ENCODE measurements around the gene PDZRN4.
"Not testable (repeated sequence)": the region's sequence is repeated elsewhere in the genome, so short reads cannot be mapped to it uniquely, and the experiment has no call there.

PDZRN4 gene

GRCh38 chr12:41547071-41547470 lies 359.0 kb downstream of the PDZRN4 start:
- H3K4me3 ChIP-seq (ENCODE audit: low read depth, low read length): not testable (repeated sequence)

GRCh38 chr12:41548926-41549325 lies 360.8 kb downstream of the PDZRN4 start:
- no peak overlapping the region for H3K4me3 ChIP-seq (ENCODE audit: low read depth, low read length)

GRCh38 chr12:41552588-41552987 lies 364.5 kb downstream of the PDZRN4 start:
- H3K4me3 ChIP-seq (ENCODE audit: low read depth, low read length): no peak overlapping the region

- no peak overlapping the region for H3K4me3 ChIP-seq (ENCODE audit: low read depth, low read length)
Measured at GRCh38 chr12:41556176-41556575, 368.1 kb downstream of the PDZRN4 start.

- no peak overlapping the region for H3K4me3 ChIP-seq (ENCODE audit: low read depth, low read length)
Measured at GRCh38 chr12:41557344-41557743, 369.2 kb downstream of the PDZRN4 start.

GRCh38 chr12:41558671-41559070 lies 370.6 kb downstream of the PDZRN4 start:
- no peak overlapping the region for H3K4me3 ChIP-seq (ENCODE audit: low read depth, low read length)

GRCh38 chr12:41563051-41563450 lies 374.9 kb downstream of the PDZRN4 start:
- no peak overlapping the region for H3K4me3 ChIP-seq (ENCODE audit: low read depth, low read length)

GRCh38 chr12:41564816-41565215 lies 376.7 kb downstream of the PDZRN4 start:
- H3K4me3 ChIP-seq (ENCODE audit: low read depth, low read length): no peak overlapping the region

GRCh38 chr12:41566703-41567102 lies 378.6 kb downstream of the PDZRN4 start:
- no peak overlapping the region for H3K4me3 ChIP-seq (ENCODE audit: low read depth, low read length)

GRCh38 chr12:41573445-41573844 lies 385.3 kb downstream of the PDZRN4 start:
- H3K4me3 ChIP-seq (ENCODE audit: low read depth, low read length): no peak overlapping the region

- H3K4me3 ChIP-seq (ENCODE audit: low read depth, low read length): no peak overlapping the region
Measured at GRCh38 chr12:41576925-41577324, 388.8 kb downstream of the PDZRN4 start.

GRCh38 chr12:41577995-41578394 lies 389.9 kb downstream of the PDZRN4 start:
- no peak overlapping the region for H3K4me3 ChIP-seq (ENCODE audit: low read depth, low read length)

GRCh38 chr12:41585784-41586183 lies 397.7 kb downstream of the PDZRN4 start:
- H3K4me3 ChIP-seq (ENCODE audit: low read depth, low read length): no peak overlapping the region

- H3K4me3 ChIP-seq (ENCODE audit: low read depth, low read length): no peak overlapping the region
Measured at GRCh38 chr12:41587574-41587973, 399.5 kb downstream of the PDZRN4 start.

- H3K4me3 ChIP-seq (ENCODE audit: low read depth, low read length): no peak overlapping the region
Measured at GRCh38 chr12:41589878-41590277, 401.8 kb downstream of the PDZRN4 start.

- no peak overlapping the region for H3K4me3 ChIP-seq (ENCODE audit: low read depth, low read length)
Measured at GRCh38 chr12:41596190-41596589, 408.1 kb downstream of the PDZRN4 start.

- no peak overlapping the region for H3K4me3 ChIP-seq (ENCODE audit: low read depth, low read length)
Measured at GRCh38 chr12:41604830-41605229, 416.7 kb downstream of the PDZRN4 start.

- H3K4me3 ChIP-seq (ENCODE audit: low read depth, low read length): no peak overlapping the region
Measured at GRCh38 chr12:41605545-41606305, 417.6 kb downstream of the PDZRN4 start.

GRCh38 chr12:41606468-41607445 lies 418.6 kb downstream of the PDZRN4 start:
- H3K4me3 ChIP-seq (ENCODE audit: low read depth, low read length): no peak overlapping the region

GRCh38 chr12:41612892-41613557 lies 424.9 kb downstream of the PDZRN4 start:
- no peak overlapping the region for H3K4me3 ChIP-seq (ENCODE audit: low read depth, low read length)

GRCh38 chr12:41615174-41615573 lies 427.1 kb downstream of the PDZRN4 start:
- H3K4me3 ChIP-seq (ENCODE audit: low read depth, low read length): not testable (repeated sequence)
